GM03348 (cell line): ENCODE data around the gene UPP2.

Experiments
- DNase-seq: peaks from one replicate; pipeline ENCODE4 v3.0.0; 2012; ENCODE audit warnings: low spot score

Gene UPP2

GRCh38 chr2:158101384-158101926, at the start of gene UPP2:
Gene UPP2 (plus strand): TSS chr2:158101876. CDS start chr2:158102064, 188 bp downstream.
- DNase-seq = no peak

GRCh38 chr2:158052761-158053160, 48.9 kb upstream of the UPP2 start:
- DNase-seq = no peak

- no peak for DNase-seq
Observed at GRCh38 chr2:158056875-158057274, 44.8 kb upstream of the UPP2 start.

- DNase-seq = no peak
Observed at GRCh38 chr2:158060160-158060834, 41.4 kb upstream of the UPP2 start.

- peak; percentile 9 for DNase-seq
Observed at GRCh38 chr2:158060835-158061435, 40.7 kb upstream of the UPP2 start.

GRCh38 chr2:158061763-158062162, 39.9 kb upstream of the UPP2 start:
- no peak for DNase-seq

GRCh38 chr2:158066046-158066713, 35.5 kb upstream of the UPP2 start:
- no peak for DNase-seq

- DNase-seq = no peak
Observed at GRCh38 chr2:158071018-158071417, 30.7 kb upstream of the UPP2 start.

GRCh38 chr2:158072361-158072760, 29.3 kb upstream of the UPP2 start:
- no peak for DNase-seq

GRCh38 chr2:158079672-158080071, 22.0 kb upstream of the UPP2 start:
- DNase-seq = no peak

GRCh38 chr2:158088093-158088492, 13.6 kb upstream of the UPP2 start:
- no peak for DNase-seq

GRCh38 chr2:158089322-158089721, 12.4 kb upstream of the UPP2 start:
- DNase-seq = no peak

GRCh38 chr2:158091647-158092046, 10.0 kb upstream of the UPP2 start:
- no peak for DNase-seq

- DNase-seq = no peak
Observed at GRCh38 chr2:158094487-158095092, 7.1 kb upstream of the UPP2 start.

GRCh38 chr2:158095269-158095668, 6.4 kb upstream of the UPP2 start:
- no peak for DNase-seq

GRCh38 chr2:158095912-158096311, 5.8 kb upstream of the UPP2 start:
- DNase-seq = no peak

GRCh38 chr2:158097481-158097880, 4.2 kb upstream of the UPP2 start:
- no peak for DNase-seq

GRCh38 chr2:158098178-158098577, 3.5 kb upstream of the UPP2 start:
- no peak for DNase-seq

- no peak for DNase-seq
Observed at GRCh38 chr2:158099716-158100115, 2.0 kb upstream of the UPP2 start.

- DNase-seq = no peak
Observed at GRCh38 chr2:158100411-158100810, 1.3 kb upstream of the UPP2 start.

- no peak for DNase-seq
Observed at GRCh38 chr2:158102446-158102845, 770 bp downstream of the UPP2 start.

- no peak for DNase-seq
Observed at GRCh38 chr2:158103411-158104012, 1.8 kb downstream of the UPP2 start.
